GM19463 (cell line): ENCODE results near the gene IQGAP2.

Experiments used
- ATAC-seq: cut with Tn5 transposase; IDR thresholded peaks from one replicate; pipeline ENCODE4 v1.9.1; 2021; ENCODE audit warnings: mild to moderate bottlenecking, moderate library complexity; ENCODE audit not compliant: unreplicated experiment

Gene IQGAP2

GRCh38 chr5:76475385-76475784, 72.3 kb downstream of the IQGAP2 start:
- no peak for ATAC-seq

DNA sequence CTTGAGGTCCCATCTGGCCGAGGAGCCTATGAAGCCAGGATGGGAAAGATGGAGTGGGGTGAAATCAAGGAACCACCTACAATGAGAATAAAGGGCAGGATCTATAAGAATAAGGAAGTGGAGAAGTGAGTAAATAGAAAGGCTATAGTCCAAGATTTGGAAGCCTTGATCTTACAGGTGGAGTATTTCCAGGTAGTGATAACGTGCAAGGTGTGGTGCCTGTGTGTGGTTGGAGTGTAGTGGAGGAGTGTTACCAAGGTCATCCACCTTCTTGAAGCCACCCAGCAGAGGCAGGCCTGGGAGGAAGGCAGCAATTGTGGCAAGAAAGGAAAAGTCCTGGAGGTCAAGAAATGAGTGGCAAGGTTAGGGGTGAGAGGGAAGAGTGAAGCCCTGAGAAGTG, 72.9 kb downstream of the IQGAP2 start:
- no peak for ATAC-seq

- no peak for ATAC-seq
Observed at GRCh38 chr5:76476474-76477038, 73.5 kb downstream of the IQGAP2 start.

GRCh38 chr5:76477061-76477460, 74.0 kb downstream of the IQGAP2 start:
- no peak for ATAC-seq

GRCh38 chr5:76477571-76477970, 74.5 kb downstream of the IQGAP2 start:
- no peak for ATAC-seq

- no peak for ATAC-seq
Observed at GRCh38 chr5:76479281-76479680, 76.2 kb downstream of the IQGAP2 start.

DNA sequence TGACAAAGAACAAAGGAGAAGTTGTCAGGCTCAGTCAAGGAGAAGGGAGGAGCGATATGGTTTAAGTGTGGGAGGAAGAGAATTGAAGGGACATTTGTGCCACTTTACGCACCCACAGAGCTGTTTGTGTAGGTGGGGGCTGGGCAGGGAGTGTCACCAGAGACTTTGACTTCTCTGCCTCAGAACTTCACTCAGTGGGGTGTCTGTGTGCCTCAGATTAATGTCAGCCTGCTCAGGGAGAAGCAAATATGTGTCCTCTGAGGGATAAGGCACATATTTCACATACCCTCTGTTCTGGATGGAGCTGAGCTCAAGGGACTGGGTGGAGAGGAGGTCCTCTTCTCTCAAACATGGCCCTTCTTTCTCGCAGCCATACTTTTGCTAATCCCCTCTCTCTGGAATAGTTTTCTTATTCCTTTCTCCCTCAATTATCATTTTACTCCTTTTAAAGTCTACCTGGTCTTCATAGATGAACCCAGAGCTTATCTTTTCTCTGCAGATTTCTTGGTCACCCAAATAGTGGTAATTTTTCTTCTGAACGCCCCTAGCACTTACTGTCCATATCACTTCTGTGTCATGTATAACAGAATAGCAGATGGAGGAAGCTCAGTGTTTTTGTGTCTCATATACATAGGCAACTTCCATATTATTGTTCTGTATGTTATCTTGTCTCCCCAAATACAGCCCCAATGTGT, 77.0 kb downstream of the IQGAP2 start:
- no peak for ATAC-seq

DNA sequence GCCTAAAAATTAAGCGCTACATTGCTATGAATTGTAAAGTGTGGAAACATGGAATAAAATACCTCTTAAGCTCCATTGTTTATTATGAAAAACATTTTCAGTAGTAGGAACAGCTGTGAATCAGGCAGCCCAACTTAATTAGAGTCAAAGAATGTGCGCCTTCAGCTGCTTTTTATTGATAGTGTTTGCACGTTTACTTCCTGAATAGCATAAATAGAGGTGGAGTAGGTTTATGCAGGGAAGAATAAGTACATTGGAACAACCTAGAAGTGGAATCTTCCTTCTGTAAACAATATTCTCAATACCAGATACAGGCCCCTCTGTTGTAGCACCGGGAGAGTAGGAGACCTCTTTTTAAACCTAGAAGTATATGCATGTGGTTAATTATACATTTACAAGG, 79.9 kb downstream of the IQGAP2 start:
- ATAC-seq = no peak

GRCh38 chr5:76483433-76483832, 80.3 kb downstream of the IQGAP2 start:
- no peak for ATAC-seq

GRCh38 chr5:76483881-76484280, 80.8 kb downstream of the IQGAP2 start:
- ATAC-seq = no peak

- no peak for ATAC-seq
Observed at GRCh38 chr5:76485511-76485910, 82.4 kb downstream of the IQGAP2 start.

DNA sequence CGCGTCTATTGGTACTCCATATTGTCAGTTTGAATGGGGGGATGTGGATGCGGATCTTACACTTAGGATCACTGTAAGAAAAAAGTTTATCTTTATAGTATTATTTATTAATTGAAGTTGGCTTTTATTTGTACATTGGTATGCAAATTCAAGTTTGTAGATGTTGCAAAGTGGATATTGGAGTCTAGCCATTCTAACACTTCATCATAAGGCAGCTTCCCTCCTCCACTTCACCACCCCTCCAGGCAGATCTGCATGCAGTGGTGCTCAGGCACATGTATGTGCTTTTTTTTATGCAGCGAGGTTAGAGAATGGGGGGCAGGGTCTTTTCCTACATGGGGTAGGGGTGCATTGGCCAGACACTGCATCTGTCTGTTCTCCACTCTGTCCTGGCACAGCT, 84.3 kb downstream of the IQGAP2 start:
- ATAC-seq = no peak

DNA sequence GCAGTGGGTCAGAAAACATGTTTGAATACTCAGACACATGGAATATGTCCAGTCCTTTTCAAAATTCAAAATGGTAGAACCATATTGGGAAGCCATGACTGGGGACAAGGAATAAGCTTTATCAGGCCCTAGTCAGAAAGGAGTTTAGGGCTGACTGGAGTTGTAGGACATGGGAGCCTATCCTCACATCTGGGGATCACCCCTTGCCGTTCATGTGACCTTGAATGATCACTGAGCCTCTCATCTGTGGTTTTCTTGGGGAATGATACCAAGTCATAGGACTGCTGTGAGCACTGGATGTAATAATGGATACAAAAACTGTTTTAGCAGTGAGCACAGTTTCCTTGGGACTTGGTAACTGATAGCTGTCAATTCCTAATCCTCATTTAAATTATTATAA, 84.7 kb downstream of the IQGAP2 start:
- no peak for ATAC-seq

DNA sequence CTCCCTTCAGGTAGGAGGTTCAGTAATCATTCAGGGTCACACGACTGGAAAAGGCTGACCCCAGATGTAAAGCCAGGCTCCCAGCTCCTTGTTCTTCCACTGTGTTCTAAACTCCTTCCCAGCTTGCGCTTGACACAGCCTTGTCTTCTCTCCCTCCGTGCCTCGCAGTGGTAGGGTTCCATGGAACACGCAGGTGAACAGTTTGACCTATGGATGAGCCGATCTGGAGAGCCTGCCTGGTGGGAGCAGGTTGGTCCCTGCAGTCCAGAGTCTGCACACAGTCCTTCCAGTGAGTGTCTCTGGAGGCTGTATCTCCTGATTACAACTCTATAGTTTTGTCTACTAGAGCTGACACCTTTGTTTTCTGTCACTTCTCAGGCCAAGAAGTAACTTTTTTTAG, 85.9 kb downstream of the IQGAP2 start:
- ATAC-seq = no peak

DNA sequence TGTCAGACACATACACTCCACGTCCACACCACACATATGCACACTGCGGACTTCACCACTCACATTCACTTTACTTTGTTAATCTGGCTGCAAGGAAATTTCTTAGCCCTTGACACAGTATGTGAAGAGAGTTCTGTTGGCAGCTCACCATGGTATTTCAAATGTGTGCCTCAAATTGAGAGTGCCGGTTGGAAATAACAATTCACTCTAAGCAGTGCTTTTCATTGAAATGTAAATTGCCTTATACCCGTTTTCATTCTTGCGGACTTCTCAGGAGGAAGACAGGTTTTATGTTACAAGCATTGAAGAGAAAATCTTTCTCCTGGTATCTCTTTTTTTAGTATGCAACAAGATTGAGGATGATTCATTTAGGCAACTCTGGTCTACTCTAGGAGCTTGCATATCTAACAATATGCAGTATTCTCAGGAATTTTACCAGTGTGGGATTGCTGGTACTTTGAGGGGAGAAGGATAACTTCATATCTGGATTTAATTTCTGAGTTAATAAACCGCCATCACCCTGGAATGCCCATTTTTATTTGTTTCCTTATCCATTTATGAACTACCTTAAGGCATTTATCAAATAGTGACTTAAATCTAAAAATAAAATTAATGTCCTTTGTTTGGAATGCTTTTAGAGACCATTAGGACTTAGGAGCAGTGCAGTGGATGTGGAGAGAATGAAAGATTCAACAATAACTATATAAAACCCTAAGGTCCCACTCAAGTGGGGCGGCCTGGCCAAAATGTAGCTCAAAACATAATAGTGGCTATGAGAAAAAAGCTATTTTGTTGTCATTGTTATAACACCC, 87.0 kb downstream of the IQGAP2 start:
- no peak for ATAC-seq

DNA sequence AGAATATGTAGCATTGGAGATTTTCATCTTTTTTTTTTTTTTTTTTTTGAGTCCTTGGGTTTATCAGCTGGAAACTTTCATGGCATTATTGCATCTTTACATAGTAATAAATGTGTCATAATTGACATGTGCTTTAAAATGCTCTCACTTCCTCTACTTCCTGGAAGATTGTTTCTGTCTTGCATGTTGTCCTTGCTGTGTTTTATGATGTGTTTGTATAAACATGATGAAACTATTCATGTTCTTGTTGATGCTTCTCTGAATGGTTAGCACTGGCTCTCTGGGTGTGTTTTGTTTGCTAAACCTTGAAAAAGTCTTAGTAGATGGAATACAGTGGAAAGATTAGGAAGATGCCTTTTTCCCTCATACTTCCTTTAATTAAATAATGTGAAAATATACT, 87.9 kb downstream of the IQGAP2 start:
- ATAC-seq = no peak

- ATAC-seq = no peak
Observed at GRCh38 chr5:76492819-76493189, 89.7 kb downstream of the IQGAP2 start.

DNA sequence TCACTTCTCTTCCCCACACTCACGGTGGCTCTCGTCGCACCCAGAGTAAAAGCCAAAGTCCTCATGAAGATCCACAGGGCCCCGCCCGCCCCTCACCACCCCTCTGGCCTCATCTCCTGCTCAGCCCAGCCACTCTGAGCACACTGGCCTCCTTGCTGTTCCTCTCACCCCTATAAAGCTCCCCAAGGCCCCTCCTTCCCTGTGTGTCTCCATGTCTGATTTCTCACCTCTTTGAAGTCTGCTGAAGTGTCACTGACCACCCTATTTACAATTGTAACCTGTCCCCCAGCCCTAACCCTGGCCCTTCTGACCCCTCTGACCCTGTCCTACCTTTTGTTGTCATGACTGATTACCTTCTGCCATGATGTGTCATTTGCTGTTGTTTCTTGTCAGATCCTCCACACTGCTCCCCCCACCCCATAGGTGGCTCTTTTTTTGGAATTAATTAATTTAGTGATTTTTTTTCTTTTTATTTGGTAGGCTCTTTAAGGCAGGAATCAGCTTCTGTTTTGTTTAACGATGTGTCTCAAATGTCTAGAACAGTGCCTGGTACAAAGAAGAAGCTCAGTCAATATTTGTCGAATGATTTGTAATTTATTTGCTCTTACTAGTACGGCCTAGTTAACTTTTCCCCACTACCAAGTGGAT, 90.2 kb downstream of the IQGAP2 start:
- no peak for ATAC-seq

- no peak for ATAC-seq
Observed at GRCh38 chr5:76494201-76494600, 91.1 kb downstream of the IQGAP2 start.

- ATAC-seq = no peak
Observed at GRCh38 chr5:76495870-76496269, 92.8 kb downstream of the IQGAP2 start.

DNA sequence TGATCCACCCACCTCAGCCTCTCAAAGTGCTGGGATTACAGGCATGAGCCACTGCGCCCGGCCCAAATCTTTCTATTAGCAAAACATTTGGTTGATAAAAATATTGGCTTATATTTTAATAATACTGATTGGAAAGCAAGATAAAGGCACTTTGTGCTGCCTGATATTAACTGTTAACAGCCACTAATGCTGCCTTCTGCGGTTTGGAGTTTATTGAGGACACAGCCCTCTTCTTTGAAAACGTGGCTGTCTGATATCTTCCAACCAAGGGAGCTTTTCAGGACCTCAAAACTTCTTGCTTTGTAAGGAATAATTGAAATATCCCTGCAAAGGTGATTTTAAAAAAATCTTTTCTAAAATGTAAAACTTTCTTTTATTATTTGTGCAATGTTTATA, 94.0 kb downstream of the IQGAP2 start:
- ATAC-seq = no peak
